Measurements from ENCODE around the gene NDUFAF5.
A peak's percentile ranks its signal among the peaks of the same experiment; 100 is the strongest.

The NDUFAF5 gene

DNA sequence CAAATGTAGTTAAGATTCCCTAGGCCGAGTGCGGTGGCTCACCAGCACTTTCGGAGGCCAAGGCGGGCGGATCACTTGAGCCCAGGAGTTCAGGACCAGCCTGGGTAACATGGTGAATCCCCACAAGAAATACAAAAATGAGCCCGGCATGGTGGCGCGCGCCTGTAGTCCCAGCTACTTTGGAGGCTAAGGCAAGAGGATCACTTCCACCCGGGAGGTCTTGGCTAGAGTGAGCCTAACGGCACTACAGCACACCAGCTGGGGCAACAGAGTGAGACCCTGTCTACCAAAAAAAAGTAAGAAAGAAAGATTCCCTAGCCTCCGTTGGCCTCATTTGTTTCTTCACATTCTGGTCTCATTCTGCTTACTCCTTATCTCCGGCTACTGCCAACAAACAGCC is 1.3 kb upstream of the NDUFAF5 start:
- DNase-seq = peak; percentile 5

DNA sequence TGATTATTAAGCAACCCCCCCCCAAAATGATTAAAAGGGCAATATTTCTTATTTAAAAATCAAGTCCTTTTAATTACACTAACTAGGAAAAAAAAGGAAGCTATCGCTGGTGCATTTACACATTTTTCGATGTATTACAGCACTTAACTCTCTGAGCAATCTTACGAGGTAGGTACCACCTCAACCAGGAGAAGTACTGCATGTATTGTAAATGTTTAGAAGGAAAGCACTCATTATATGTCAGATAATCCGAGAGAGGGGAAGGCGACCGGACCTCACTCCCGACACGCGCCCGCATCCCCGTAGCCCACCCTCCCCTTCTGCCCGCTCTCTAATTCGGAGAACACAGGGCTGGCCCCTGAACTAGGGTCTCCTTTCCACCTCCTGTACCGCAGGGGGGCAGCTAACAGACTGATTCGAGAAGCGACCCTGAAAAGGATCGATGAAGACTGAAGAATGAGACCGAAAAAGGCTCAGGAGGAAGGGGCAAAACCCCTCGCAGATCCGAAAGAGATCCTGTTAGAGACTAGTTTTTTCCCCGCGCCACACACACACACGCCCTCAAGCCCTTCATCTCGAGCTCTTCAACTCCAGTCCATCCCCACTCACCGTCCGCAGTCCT is 446 bp upstream of the NDUFAF5 start:
- DNase-seq = peak; percentile 26

DNA sequence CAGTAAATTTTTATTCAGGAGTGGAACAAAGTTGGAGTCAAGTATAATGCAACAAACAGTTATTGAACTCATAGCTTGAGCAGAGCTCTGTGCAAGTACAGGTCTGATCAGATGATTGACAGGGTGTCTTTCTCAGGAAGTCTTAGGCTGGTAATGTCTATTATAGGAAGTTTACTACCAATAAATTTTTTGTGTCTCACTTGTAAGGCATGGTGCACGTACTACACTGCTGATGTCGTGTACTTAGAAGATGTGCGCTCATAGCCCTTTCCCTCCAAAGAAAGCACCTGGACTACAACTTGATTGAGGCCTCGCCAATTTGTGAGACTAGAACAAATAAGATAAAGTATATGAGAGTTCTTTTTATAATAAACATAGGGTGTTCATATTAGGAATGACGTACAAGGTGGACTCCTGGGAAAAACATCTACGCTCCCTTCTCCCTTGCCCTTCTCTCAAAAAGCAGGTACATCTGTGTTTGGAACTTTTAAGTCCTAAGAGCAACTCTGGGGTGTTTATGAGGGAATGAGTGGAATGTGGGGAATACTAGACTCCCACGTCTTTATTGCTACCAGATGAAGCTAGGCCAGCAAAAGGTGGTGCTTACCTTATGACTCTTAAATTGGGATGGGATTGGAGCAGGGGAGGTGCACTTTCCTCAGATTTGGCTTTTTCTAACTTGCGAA is 1.5 kb downstream of the NDUFAF5 start:
- DNase-seq = peak; percentile 8

DNA sequence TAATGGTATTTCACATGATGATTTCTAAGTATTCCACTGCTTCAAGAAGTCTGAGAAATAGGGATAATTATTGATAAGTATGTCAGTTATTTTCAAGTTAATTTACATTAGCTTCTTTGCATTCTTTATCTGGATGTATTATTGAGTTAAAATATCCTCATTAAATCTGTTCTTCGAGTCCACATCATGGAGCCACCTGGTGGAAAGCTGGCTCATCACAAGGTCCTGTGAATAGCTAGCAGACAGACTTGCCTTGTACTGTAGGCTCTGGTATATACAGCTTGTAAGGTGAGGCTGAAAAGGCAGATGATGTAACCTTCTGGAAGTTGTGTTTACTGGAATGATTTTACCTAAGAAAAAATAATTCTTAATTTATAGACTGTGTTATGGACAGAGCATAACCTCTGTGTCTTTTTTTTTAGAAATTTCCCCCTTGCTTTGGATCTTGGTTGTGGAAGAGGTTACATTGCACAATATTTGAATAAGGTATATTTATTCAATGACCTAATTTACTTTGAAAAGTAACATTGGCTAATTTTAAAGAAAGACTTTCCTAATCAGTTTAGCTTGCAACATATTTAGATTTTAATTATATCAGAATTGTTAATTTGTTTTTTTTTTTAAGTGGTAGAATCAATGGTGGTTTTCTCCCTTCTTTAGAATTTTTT is 3.5 kb downstream of the NDUFAF5 start:
- peak; percentile 73 for DNase-seq

DNA sequence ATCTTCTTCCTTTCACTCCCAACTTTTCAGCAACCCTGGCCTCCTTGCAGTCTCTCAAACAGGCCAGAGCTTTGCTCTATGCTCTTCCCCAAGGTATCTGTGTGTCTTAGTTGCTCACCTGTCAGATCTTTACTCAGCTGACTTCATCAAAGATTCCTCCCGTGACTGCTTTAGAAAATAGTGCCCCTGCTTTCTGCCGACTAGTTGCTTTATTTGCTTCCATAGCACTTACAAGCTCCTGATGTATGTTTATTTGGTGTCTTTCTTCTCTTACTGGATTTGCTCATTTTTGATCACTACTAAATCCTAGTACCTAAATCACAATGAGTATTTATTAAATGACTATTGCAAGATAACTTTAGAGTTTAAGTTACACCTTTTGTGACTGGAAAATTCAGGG is 5.9 kb downstream of the NDUFAF5 start:
- no peak for DNase-seq

DNA sequence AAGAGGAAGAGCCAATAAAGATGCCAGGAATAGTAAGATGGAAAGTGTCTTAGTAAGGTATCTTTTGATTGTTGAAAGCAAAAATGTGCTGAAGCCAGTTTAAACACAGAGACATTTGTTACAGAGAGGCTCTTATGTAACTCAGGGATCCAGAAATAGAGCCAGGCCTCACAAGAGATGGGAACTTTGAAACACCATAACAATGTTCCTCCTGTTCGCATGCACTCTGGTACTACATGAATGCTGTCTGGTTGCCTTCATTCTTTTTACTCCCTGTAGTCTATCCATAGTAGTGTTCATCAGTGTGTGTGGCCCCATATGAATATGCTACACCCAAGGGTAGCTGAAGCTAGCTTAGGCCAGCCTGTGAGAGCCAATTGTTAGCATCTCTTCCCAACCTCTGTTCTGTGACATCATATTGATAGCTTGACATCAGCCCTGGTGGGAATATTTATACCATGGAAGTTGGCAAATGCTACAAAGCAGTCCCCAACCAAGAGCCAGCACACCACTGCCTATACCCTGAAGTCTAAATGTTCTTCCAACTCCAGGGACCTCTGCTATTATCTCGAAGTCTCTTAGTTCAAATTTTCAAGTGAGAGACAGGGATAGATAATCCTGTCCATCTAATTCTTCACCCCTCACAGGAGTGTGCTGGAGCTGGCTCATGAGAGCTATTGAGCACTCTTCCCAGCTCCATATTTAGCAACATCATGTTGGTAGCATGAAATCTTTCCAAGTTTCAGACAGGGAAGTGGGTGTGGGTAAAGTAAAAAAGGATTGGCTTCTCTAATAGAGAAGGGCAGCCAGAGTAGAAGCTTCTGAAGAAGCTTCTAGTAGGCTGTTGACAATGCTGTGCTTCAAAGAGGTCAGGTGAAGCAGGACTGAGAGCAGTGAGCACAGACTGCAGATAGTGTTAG is 7.0 kb downstream of the NDUFAF5 start:
- DNase-seq = no peak

DNA sequence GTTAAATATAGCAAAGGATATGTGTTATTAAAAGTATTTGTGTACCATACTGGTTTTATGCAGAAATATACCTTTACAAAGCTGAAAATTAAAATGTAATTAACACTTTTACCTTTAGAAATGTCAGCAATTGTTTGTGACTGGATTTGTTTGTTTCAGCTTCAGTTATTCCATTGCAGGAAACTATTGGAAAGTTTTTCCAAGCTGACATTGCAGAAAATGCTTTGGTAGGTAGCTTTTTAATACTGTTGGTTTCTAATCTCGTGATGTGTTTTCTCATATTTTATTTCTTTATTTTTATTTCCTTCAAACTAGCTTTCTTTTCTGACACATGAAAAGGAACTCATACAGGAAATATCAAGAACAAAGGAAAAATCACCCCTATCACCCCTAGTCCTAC is 8.2 kb downstream of the NDUFAF5 start:
- no peak for DNase-seq

DNA sequence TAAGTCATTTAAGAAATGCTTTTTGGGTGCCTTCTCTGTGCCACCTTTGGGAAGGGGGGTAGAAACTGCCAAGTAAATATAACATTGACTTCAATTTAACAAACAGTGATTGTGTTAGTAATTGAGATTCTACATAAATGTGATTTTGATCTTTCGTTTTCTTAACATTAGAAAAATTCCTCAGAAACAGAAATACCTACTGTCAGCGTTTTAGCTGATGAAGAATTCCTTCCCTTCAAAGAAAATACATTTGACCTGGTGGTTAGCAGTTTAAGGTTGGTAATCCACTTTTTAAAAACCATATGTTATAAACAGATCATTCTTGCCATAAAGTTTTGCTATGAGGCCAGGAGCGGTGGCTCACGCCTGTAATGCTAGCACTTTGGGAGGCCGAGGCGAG is 9.8 kb downstream of the NDUFAF5 start:
- DNase-seq = no peak

DNA sequence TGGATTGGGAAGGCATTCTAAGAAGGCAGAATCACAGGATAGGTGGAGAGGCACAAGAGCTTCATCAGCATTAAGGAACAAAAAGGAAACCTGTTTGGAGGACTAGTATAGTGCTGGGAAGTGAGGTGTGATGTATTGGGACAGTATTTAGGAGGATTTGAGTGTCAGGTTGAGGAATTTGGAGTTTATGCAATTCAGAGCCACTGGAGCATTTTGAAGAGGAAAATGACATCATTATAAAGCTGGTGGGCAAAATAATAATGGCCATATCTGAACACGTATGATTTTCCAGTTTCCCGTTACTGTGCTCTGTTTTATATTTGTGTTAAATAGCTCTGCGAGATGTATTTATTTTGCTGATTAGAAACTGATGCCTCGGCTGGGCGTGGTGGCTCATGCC is 14.2 kb downstream of the NDUFAF5 start:
- no peak for DNase-seq

DNA sequence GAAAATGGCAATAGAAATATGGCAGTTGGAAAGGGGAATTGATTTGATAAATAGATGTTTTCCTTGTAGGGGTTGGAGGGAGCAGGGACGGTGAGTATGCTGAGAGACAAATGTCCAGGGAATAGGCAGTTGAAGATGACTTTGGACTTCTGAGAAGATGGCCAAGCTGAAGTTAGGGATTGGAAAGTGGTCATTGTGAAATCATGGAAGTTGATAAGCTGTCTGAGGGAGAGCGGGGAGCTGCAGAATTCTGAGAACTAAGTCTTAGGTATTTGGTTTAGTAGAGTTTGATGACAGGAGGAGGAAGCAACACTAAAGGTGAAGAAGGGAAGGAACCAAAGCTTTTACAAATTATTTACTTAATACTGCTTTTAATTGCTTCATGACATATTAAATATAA is 15.1 kb downstream of the NDUFAF5 start:
- DNase-seq = no peak

DNA sequence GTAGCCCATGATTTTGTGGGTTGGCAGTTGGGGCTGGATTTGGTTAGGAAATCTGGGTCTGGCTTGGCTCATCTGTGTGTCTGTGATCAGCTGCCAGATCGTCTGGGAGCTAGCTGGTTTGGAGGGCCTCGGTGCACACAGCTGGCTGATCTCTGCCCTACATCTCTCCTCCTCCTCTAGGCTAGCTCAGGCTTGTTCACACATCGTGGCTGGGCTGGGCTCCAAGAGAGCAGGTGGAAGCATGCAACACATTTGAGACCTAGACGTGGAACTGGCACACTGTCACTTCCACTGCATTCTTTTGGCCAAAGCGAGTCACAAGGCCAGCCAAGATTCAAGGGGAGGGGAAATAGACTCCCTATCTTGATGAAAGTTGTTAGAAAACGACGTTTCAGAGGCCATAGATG is 15.9 kb downstream of the NDUFAF5 start:
- DNase-seq = no peak

DNA sequence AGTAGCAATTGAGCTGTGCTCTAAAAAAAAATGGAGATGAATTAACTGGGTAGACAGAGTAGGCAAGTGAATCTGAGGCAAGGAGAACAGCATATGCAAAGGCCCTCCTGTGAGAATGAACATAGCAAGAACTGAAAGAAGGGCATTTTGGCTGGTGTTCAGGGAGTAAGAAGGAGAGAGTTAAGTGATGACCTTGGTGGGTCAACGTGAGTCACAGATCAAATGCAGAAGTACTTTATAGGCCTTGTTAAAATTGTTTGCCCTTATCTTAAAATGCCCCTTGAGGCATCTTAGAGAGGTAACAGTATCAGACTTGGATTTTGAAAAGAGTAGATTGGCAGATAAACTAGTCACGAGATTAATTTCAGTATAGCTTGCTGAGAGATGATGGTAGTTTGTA is 24.5 kb downstream of the NDUFAF5 start:
- no peak for DNase-seq

DNA sequence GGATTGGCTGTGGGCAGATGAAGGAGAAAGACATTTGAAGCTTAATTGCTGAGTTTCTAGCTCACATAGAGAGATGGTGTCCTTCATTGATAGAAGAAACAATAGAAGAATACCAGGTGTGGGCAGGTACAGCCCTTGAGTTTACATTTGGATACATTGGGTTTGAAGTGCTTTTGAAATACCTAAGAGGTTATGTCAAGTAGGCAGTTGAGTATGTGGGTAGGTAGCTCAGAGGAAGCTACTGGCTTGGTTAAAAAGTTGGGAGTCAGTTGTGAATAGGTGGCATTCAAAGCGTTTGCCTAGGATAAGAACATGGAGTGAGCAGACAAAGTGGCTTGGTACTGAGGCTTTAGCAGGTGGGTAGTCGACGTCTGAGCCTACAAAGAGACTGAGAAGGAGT is 25.0 kb downstream of the NDUFAF5 start:
- no peak for DNase-seq

DNA sequence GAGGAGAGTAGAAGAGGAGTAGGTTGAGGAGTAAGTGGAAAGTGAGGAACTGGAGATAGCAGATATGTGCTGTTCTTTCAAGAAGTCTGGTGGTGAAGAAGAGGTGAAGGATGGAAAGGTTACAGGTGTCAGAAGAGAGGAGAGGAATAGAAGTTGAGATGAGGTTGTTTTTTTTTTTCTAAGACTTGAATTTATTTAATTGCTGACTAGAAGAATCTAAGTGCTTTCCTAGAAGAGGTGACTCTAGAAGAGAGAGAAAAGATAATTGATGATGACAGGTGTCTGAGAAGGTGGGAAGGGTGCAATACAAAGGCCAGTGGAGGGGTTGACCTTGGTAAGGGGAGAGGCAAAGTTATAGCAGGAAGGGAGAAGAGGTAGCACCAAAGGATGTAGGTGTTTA is 25.6 kb downstream of the NDUFAF5 start:
- no peak for DNase-seq

DNA sequence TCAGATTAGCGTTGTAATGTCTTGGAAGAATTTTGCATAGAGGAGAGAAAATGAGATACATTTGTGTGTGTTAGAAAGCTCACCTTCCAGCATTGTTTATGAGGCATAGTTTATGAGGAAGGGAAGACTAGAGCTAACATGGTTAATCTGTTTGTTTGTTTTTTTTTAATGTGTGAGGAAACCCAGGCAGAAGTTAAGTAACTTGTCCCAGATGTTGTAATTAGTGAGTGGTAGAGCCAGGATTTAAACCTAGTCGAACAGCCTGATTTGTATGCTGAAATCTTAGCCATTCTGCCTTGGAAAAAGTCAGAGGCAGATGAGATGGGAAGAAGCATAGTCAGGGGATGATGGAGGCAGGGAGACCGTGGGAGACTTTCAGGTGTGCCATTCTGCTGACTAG is 29.1 kb downstream of the NDUFAF5 start:
- no peak for DNase-seq

DNA sequence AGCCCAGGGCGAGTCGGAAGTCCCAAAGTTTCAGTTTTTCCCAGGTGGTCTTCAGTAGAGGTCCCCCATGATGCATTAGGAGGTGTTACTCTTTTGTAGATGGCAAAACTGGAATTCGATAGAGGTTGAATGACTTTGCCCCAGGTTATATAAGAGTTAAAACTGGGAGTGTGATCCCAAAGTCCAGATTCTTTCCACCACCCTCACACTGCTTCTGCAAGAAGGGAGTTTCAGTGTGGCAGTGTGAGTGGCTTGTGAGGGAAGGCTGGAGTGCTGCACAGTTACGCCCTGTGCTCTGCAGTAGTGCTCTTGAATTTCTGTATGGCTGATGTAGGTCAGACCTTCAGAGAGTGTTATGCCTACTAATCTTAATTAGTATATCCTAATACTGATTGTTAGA is 29.8 kb downstream of the NDUFAF5 start:
- no peak for DNase-seq

DNA sequence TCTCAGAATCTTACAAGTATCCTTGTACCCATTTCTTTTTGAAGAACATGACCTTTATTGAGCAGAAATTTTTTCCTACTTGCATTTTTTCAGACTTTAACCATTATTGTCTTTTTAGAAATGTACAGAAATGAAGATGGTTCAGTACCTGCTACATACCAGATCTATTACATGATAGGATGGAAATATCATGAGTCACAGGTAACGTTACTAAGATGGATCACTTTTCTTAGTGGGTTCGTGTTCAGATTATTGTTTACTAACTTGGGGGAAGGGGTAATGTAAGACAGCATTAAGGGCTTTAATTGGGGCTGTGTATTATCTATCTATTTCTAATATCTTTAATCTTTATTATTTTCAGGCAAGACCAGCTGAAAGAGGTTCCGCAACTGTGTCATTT is 31.9 kb downstream of the NDUFAF5 start:
- DNase-seq = no peak

DNA sequence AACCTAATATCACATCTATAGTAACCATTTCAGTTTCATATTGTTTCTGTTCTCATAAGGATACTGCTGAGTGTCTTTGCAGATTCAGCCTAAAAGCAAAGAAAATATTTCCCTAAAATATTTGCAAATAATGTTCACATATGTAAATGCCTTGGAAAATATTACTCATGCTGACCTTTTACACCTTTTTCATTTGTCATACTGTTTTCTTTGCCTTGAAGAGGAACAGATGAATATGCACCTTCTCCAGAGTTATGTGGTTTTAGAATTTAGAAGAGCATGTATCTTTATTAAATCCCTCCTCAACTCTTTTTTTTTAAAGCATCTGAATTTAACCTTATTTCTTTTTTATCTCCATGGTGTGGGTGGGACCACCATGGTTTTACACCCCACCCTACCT is 32.5 kb downstream of the NDUFAF5 start:
- no peak for DNase-seq

DNA sequence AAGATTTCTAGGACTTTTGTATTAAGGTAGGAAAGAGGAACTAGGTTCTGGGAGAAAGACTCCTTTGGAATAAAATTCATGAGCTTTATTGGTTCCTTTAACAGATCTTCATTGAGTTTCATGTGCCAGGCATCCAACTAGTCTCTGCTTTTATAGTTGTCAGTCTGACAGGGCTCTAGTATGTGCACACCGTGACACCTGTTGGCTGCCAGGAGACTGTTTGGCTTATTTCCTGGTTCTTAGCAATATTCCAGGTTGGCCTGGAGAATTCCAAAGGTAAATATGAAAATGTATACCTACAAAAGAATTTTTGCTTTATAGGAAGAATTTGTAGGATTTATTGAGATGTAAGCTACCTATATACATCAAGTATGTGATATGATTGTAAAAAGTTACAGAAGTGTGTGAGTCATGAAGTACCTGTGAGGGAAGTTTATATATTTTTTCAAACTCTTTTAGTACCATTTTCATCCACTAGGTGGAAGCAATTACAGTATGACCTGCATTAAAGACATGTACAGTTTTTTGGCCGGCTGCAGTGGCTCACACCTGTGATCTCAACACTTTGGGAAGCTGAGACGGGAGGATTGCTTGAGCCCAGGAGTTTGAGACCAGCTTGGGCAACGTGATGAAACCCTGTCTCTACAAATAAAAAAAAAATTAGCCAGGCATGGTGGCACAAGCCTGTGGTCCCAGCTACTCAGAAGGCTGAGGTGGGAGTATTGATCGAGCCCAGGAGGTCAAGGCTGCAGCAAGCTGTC is 35.2 kb downstream of the NDUFAF5 start:
- peak; percentile 77 for DNase-seq

DNA sequence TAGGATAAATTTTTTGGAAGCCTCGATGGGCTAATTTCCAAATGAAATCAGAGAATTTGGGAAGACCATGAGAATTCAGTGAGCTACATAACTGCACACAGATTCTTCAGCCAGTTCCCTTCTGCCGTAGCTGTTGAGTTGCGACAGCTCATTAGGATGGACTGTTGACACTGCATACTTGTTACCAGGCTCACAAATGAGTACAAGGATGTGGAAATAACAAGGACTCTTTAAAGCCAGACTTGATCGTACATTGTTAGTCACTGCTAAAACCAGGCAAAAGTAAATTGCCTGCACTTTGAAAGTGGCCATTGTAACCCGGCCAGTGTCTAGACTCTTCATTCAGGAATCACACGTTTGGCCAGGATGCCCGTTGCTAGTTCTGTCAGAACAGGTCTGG is 37.0 kb downstream of the NDUFAF5 start:
- DNase-seq = peak; percentile 12

DNA sequence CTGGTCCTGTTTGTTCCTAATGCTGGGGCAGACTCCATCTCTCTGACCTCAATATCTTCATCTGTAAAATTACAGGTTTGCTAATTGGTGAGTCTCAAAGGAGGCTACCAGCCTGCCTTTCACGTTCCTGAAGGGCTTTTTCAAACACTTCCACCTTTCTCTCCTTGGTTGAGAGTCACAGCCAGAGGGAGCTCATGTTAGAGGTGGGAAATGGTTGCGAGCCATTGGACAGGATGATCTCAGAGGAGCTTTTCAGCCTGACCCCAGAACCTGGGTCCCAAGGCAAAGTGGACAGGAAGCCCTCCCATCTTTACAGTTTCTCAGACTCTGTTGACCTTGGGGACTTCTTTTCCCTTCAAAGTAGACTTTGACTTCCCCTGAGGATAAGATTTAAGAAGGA is 37.6 kb downstream of the NDUFAF5 start:
- DNase-seq = no peak

DNA sequence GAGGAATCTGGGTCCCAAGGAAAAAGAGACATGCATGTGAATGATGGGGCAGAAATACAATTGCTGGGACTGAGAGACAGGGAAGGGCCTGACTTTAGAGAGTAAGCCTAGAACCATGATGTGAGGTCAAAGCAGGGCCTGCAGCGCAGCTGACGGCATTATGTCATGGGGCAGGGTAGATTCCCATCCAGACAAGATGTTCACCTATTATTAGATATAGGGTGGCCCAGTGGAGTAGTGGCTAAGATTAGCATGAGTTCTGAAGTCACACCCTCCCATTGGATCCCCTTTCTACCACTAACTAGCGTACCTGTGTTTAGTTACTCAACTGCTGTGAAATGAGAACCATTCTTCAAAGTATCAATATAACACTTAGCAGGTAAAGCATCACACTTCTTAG is 39.6 kb downstream of the NDUFAF5 start:
- DNase-seq = no peak

DNA sequence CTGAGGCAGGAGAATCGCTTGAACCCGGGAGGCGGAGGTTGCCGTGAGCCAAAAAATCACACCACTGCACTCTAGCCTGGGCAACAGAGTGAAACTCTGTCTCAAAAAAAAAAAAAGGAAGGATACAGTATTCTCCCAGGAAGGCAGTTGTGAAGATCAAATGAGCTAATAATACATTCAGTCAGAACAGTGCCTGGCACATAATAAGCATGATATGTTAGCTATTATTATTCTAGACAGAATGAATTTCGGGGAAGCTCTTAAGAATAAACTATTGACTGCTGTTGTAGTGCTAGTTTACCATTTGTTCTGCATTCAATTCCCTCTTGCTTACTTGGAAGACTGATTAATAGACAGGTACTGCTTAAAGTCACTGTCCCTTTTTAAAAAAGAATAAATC is 40.6 kb downstream of the NDUFAF5 start:
- DNase-seq = no peak

Measured in hematopoietic multipotent progenitor cell treated with erythropoietin and hydrocortisone succinate and interleukin-3 and kit ligand, for 6 days (in vitro differentiated cells).